Measurements from ENCODE around the gene APOA4. TPM values are rescaled to one million over a fixed set of nuclear protein-coding genes. Genes with fewer than 3 reads are reported as not detected.

Gene APOA4
- total and polyA plus RNA-seq, 2 of the 13 experiments (the other 11 are each of a cell fraction or from before 2014, with no cell fraction given): 3.8 to 7.2 TPM

GRCh38 chr11:116772443-116773202 is 50.5 kb downstream of the APOA4 start, which contains the start of gene BUD13 (continued):
- TF ChIP-seq RNF219 (CRISPR knock-in tag; IDR thresholded peaks at IDR 0.05): no peak
- TF ChIP-seq, protein P1, sequence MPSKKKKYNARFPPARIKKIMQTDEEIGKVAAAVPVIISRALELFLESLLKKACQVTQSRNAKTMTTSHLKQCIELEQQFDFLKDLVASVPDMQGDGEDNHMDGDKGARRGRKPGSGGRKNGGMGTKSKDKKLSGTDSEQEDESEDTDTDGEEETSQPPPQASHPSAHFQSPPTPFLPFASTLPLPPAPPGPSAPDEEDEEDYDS (CRISPR knock-in tag; IDR thresholded peaks at IDR 0.05): peak; percentile 88
- TF ChIP-seq FOXO1 (CRISPR knock-in tag; IDR thresholded peaks at IDR 0.05): peak; percentile 63
- peak; percentile 83; the same call in 1 of the 2 replicates for TF ChIP-seq DR1 (CRISPR knock-in tag; IDR thresholded peaks at IDR 0.05)
- TF ChIP-seq ZNF883 (CRISPR knock-in tag; IDR thresholded peaks at IDR 0.05; ENCODE audit: not compliant biosample characterization): peak; percentile 84
- TF ChIP-seq ZNF282 (IDR thresholded peaks at IDR 0.05; ENCODE audit: partially characterized antibody): no peak
- TF ChIP-seq MTF2 (CRISPR knock-in tag; IDR thresholded peaks at IDR 0.05; ENCODE audit: borderline replicate concordance): peak; percentile 80; the same call in 1 of the 2 replicates
- peak; percentile 76; the same call in 1 of the 2 replicates for TF ChIP-seq ZBTB2 (CRISPR knock-in tag; IDR thresholded peaks at IDR 0.05; ENCODE audit: low read depth)
- peak; percentile 81 for TF ChIP-seq ZSCAN12 (CRISPR knock-in tag; IDR thresholded peaks at IDR 0.05)
- TF ChIP-seq, protein P2, sequence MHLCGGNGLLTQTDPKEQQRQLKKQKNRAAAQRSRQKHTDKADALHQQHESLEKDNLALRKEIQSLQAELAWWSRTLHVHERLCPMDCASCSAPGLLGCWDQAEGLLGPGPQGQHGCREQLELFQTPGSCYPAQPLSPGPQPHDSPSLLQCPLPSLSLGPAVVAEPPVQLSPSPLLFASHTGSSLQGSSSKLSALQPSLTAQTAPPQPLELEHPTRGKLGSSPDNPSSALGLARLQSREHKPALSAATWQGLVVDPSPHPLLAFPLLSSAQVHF (CRISPR knock-in tag; IDR thresholded peaks at IDR 0.05): peak; percentile 70; the same call in 1 of the 2 replicates
- TF ChIP-seq IKZF1 (IDR thresholded peaks at IDR 0.05): no peak
- peak; percentile 69 for TF ChIP-seq AGO1 (IDR thresholded peaks at IDR 0.05; ENCODE audit: low read depth, low read length, poor library complexity, severe bottlenecking)
- TF ChIP-seq, protein P3, sequence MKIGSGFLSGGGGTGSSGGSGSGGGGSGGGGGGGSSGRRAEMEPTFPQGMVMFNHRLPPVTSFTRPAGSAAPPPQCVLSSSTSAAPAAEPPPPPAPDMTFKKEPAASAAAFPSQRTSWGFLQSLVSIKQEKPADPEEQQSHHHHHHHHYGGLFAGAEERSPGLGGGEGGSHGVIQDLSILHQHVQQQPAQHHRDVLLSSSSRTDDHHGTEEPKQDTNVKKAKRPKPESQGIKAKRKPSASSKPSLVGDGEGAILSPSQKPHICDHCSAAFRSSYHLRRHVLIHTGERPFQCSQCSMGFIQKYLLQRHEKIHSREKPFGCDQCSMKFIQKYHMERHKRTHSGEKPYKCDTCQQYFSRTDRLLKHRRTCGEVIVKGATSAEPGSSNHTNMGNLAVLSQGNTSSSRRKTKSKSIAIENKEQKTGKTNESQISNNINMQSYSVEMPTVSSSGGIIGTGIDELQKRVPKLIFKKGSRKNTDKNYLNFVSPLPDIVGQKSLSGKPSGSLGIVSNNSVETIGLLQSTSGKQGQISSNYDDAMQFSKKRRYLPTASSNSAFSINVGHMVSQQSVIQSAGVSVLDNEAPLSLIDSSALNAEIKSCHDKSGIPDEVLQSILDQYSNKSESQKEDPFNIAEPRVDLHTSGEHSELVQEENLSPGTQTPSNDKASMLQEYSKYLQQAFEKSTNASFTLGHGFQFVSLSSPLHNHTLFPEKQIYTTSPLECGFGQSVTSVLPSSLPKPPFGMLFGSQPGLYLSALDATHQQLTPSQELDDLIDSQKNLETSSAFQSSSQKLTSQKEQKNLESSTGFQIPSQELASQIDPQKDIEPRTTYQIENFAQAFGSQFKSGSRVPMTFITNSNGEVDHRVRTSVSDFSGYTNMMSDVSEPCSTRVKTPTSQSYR (CRISPR knock-in tag; IDR thresholded peaks at IDR 0.05; ENCODE audit: borderline replicate concordance): peak; percentile 68; the same call in 1 of the 2 replicates
- TF ChIP-seq TGIF2 (CRISPR knock-in tag; IDR thresholded peaks at IDR 0.05): peak; percentile 75
- TF ChIP-seq XRCC5 (optimal IDR thresholded peaks at IDR 0.05; ENCODE audit: low read length): peak; percentile 15
- TF ChIP-seq RNF2 (conservative IDR thresholded peaks at IDR 0.05; ENCODE audit: low read depth): 0 out of 2 replicates have a peak, but pooled peaks have one; percentile 33
- TF ChIP-seq ZFP41 (CRISPR knock-in tag; IDR thresholded peaks at IDR 0.05; ENCODE audit: borderline replicate concordance): no peak
- TF ChIP-seq ZNF776 (CRISPR knock-in tag; IDR thresholded peaks at IDR 0.05): peak; percentile 93; the same call in 1 of the 2 replicates
- TF ChIP-seq ZBTB43 (CRISPR knock-in tag; conservative IDR thresholded peaks at IDR 0.05): no peak; the same call in none of the 2 replicates
- 0 out of 2 replicates have a peak, but pooled peaks have one; percentile 92 for TF ChIP-seq ZNF678 (CRISPR knock-in tag; IDR thresholded peaks at IDR 0.05)

Data from HepG2 (cell line).